ENCODE measurements around the gene BIRC3. TPM values are rescaled to one million over a fixed set of nuclear protein-coding genes. Genes with fewer than 3 reads are reported as not detected.

Gene BIRC3
- 100 to 1,000 TPM in 1 of 2 experiments, 10 to 100 TPM in 1; 46.4 to 231 TPM for total RNA-seq

GRCh38 chr11:102317099-102317767 lies at the start of gene BIRC3:
TSS of gene BIRC3 (plus strand) at chr11:102317484. CDS start at chr11:102324510, 7,026 bp downstream.
- Mint-ChIP-seq H3K4me1 (peaks cover 63% of the 10 kb centered on the region), H3K9me3 (ENCODE audit: low read depth) (no peaks in the 10 kb centered on the region), H3K4me3 (peak within 1 kb of the TSS; percentile 87), H3K27me3 (no peaks in the 10 kb centered on the region), H3K27ac (peak within 1 kb of the TSS; percentile 88), H3K36me3 (peaks cover 30% of the 10 kb centered on the region)
- ATAC-seq, result peak; percentile 83
- CTCF ChIA-PET, result interaction anchor here (1.0 to 8.0 kb wide), 5 partner anchors 9 to 179 kb away, joined by 3 to 75 read pairs (median 7); no protein-coding TSS in a partner anchor
- DNase-seq, result peak; percentile 97

- H3K27ac Mint-ChIP-seq, result no peak overlapping the region
- H3K36me3 Mint-ChIP-seq, result no peaks in the 10 kb centered on the region
- H3K27me3 Mint-ChIP-seq, result peaks cover 43% of the 10 kb centered on the region
- ATAC-seq (no peak), DNase-seq (no peak)
- no peak overlapping the region for H3K4me3 Mint-ChIP-seq
- CTCF ChIA-PET, result interaction anchor here (1.1 to 2.2 kb wide), 3 partner anchors 11 to 260 kb away, joined by 3 to 21 read pairs (median 8); no protein-coding TSS in a partner anchor
- peaks cover 24% of the 10 kb centered on the region for H3K4me1 Mint-ChIP-seq
- no peaks in the 10 kb centered on the region for H3K9me3 Mint-ChIP-seq (ENCODE audit: low read depth)
Observed at GRCh38 chr11:102267609-102268008, 49.7 kb upstream of the BIRC3 start.

- Mint-ChIP-seq H3K4me1 (peaks cover 24% of the 10 kb centered on the region), H3K27ac (no peak overlapping the region)
- peak; percentile 99 for ATAC-seq
Observed at GRCh38 chr11:102268083-102268984, 49.0 kb upstream of the BIRC3 start.

GRCh38 chr11:102268985-102269470 lies 48.3 kb upstream of the BIRC3 start:
- Mint-ChIP-seq H3K27ac (no peak overlapping the region), H3K27me3 (peaks cover 48% of the 10 kb centered on the region)

More at GRCh38 chr11:102268083-102268984, 49.0 kb upstream of the BIRC3 start:
- Mint-ChIP-seq H3K9me3 (ENCODE audit: low read depth) (no peaks in the 10 kb centered on the region), H3K4me3 (peak overlapping the region; percentile 61), H3K36me3 (no peaks in the 10 kb centered on the region), H3K27me3 (peaks cover 47% of the 10 kb centered on the region)
- CTCF ChIA-PET, result interaction anchor here (0.5 to 2.2 kb wide), 11 partner anchors 11 to 398 kb away, joined by 3 to 21 read pairs (median 3); no protein-coding TSS in a partner anchor
- peak; percentile 81 for DNase-seq

GRCh38 chr11:102269927-102270326 lies 47.4 kb upstream of the BIRC3 start:
- Mint-ChIP-seq H3K4me3 (no peak overlapping the region), H3K27ac (no peak overlapping the region), H3K4me1 (peaks cover 24% of the 10 kb centered on the region), H3K36me3 (no peaks in the 10 kb centered on the region), H3K9me3 (ENCODE audit: low read depth) (no peaks in the 10 kb centered on the region), H3K27me3 (peaks cover 52% of the 10 kb centered on the region)
- CTCF ChIA-PET, result interaction anchor here (1.2 to 2.2 kb wide), 5 partner anchors 10 to 396 kb away, joined by 3 to 21 read pairs (median 8); no protein-coding TSS in a partner anchor
- DNase-seq (no peak), ATAC-seq (no peak)

More at GRCh38 chr11:102268985-102269470, 48.3 kb upstream of the BIRC3 start:
- H3K36me3 Mint-ChIP-seq, result no peaks in the 10 kb centered on the region
- no peaks in the 10 kb centered on the region for H3K9me3 Mint-ChIP-seq (ENCODE audit: low read depth)
- no peak for ATAC-seq
- peak overlapping the region; percentile 61 for H3K4me3 Mint-ChIP-seq
- DNase-seq, result no peak
- H3K4me1 Mint-ChIP-seq, result peaks cover 24% of the 10 kb centered on the region
- CTCF ChIA-PET, result interaction anchor here (0.6 to 2.2 kb wide), 12 partner anchors 11 to 796 kb away, joined by 3 to 21 read pairs (median 4); no protein-coding TSS in a partner anchor

- no peak for DNase-seq
- Mint-ChIP-seq H3K4me3 (no peak overlapping the region), H3K9me3 (ENCODE audit: low read depth) (no peaks in the 10 kb centered on the region), H3K27ac (no peak overlapping the region), H3K27me3 (peaks cover 62% of the 10 kb centered on the region), H3K36me3 (no peaks in the 10 kb centered on the region), H3K4me1 (peaks cover 24% of the 10 kb centered on the region)
- CTCF ChIA-PET, result no interaction called here
- no peak for ATAC-seq
Observed at GRCh38 chr11:102272047-102272824, 45.0 kb upstream of the BIRC3 start.

GRCh38 chr11:102274628-102275027 lies 42.7 kb upstream of the BIRC3 start:
- ATAC-seq, result no peak
- H3K4me3 Mint-ChIP-seq, result no peak overlapping the region

GRCh38 chr11:102276362-102276761 lies 40.9 kb upstream of the BIRC3 start:
- H3K9me3 Mint-ChIP-seq (ENCODE audit: low read depth), result no peaks in the 10 kb centered on the region
- CTCF ChIA-PET, result no interaction called here
- no peak for ATAC-seq

More at GRCh38 chr11:102274628-102275027, 42.7 kb upstream of the BIRC3 start:
- Mint-ChIP-seq H3K27me3 (peaks cover 44% of the 10 kb centered on the region), H3K27ac (no peak overlapping the region), H3K9me3 (ENCODE audit: low read depth) (no peaks in the 10 kb centered on the region), H3K4me1 (peaks cover 10% of the 10 kb centered on the region), H3K36me3 (no peaks in the 10 kb centered on the region)
- CTCF ChIA-PET, result interaction anchor here (1.4 kb wide), 1 partner anchor 19 kb away, joined by 5 read pairs; no protein-coding TSS in a partner anchor
- no peak for DNase-seq

GRCh38 chr11:102276783-102277182 lies 40.5 kb upstream of the BIRC3 start:
- no peak for ATAC-seq
- H3K27me3 Mint-ChIP-seq, result peaks cover 37% of the 10 kb centered on the region

More at GRCh38 chr11:102276362-102276761, 40.9 kb upstream of the BIRC3 start:
- Mint-ChIP-seq H3K4me1 (peaks cover 6% of the 10 kb centered on the region), H3K27me3 (peaks cover 41% of the 10 kb centered on the region), H3K4me3 (no peak overlapping the region), H3K36me3 (no peaks in the 10 kb centered on the region), H3K27ac (no peak overlapping the region)
- no peak for DNase-seq

GRCh38 chr11:102279641-102280170 lies 37.6 kb upstream of the BIRC3 start:
- Mint-ChIP-seq H3K4me3 (no peak overlapping the region), H3K27me3 (peaks cover 21% of the 10 kb centered on the region)
- CTCF ChIA-PET, result interaction anchor here (0.9 to 2.0 kb wide), 9 partner anchors 8 to 333 kb away, joined by 3 to 12 read pairs (median 4); no protein-coding TSS in a partner anchor

More at GRCh38 chr11:102276783-102277182, 40.5 kb upstream of the BIRC3 start:
- H3K36me3 Mint-ChIP-seq, result no peaks in the 10 kb centered on the region
- H3K27ac Mint-ChIP-seq, result no peak overlapping the region
- H3K4me1 Mint-ChIP-seq, result peaks cover 6% of the 10 kb centered on the region
- DNase-seq, result no peak
- no peaks in the 10 kb centered on the region for H3K9me3 Mint-ChIP-seq (ENCODE audit: low read depth)
- CTCF ChIA-PET, result no interaction called here
- H3K4me3 Mint-ChIP-seq, result no peak overlapping the region

GRCh38 chr11:102280245-102280833 lies 36.9 kb upstream of the BIRC3 start:
- Mint-ChIP-seq H3K4me1 (peaks cover 6% of the 10 kb centered on the region), H3K27me3 (peaks cover 21% of the 10 kb centered on the region), H3K4me3 (no peak overlapping the region), H3K9me3 (ENCODE audit: low read depth) (no peaks in the 10 kb centered on the region), H3K27ac (no peak overlapping the region), H3K36me3 (no peaks in the 10 kb centered on the region)
- CTCF ChIA-PET, result interaction anchor here (0.9 to 2.0 kb wide), 7 partner anchors 8 to 219 kb away, joined by 3 to 12 read pairs (median 4); no protein-coding TSS in a partner anchor
- no peak for ATAC-seq
- DNase-seq, result no peak

More at GRCh38 chr11:102279641-102280170, 37.6 kb upstream of the BIRC3 start:
- Mint-ChIP-seq H3K36me3 (no peaks in the 10 kb centered on the region), H3K27ac (no peak overlapping the region), H3K4me1 (peaks cover 6% of the 10 kb centered on the region), H3K9me3 (ENCODE audit: low read depth) (no peaks in the 10 kb centered on the region)
- DNase-seq (no peak), ATAC-seq (no peak)

GRCh38 chr11:102283116-102283485 lies 34.2 kb upstream of the BIRC3 start:
- H3K27ac Mint-ChIP-seq, result no peak overlapping the region
- H3K4me1 Mint-ChIP-seq, result peaks cover 9% of the 10 kb centered on the region
- CTCF ChIA-PET, result interaction anchor here (0.6 to 2.1 kb wide), 3 partner anchors 59 to 383 kb away, joined by 3 to 6 read pairs (median 5); no protein-coding TSS in a partner anchor
- DNase-seq (no peak), ATAC-seq (no peak)
- no peak overlapping the region for H3K4me3 Mint-ChIP-seq
- H3K36me3 Mint-ChIP-seq, result no peaks in the 10 kb centered on the region
- H3K9me3 Mint-ChIP-seq (ENCODE audit: low read depth), result no peaks in the 10 kb centered on the region
- peaks cover 11% of the 10 kb centered on the region for H3K27me3 Mint-ChIP-seq

All from activated CD8-positive, alpha-beta memory T cell treated with anti-CD3 and anti-CD28 coated beads, Interleukin-2, amount 10 ng/mL, durations not matched to agents 7 days and 5 days (primary cell).